VCaP (cell line): ENCODE measurements around the gene RNGTT.
A peak's percentile ranks its signal among the peaks of the same experiment; 100 is the strongest.

ENCODE experiments used
- H3K27ac ChIP-seq: fragments of 450-650 bp; 2 replicates; pipeline ENCODE4 v1.5.1; 2017
- TF ChIP-seq, protein P1 (sequence below): fragments of 450-650 bp; conservative IDR thresholded peaks from 2 replicates; pipeline ENCODE4 v1.5.1; 2017; ENCODE audit warnings: mild to moderate bottlenecking, moderate library complexity

RNGTT gene

DNA sequence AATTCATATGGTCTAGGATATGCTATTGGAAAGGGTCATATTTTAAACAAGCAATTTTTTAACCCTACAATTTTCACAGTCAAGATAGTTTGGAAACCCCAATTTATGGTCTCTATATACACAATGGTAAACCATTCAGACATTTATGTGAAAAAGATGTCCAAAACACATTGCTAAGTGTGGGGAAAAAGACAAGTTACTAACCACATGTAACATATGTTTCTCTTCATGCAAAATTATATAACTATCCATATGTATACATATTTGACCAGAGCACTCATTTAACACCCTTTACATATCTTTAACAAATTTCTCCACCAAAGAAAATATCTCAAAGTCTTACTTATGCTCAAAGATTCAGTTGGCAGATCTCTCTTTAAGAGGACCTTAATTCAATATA lies 110.6 kb downstream of the RNGTT start:
- H3K27ac ChIP-seq = no peak overlapping the region
- TF ChIP-seq, protein P1, sequence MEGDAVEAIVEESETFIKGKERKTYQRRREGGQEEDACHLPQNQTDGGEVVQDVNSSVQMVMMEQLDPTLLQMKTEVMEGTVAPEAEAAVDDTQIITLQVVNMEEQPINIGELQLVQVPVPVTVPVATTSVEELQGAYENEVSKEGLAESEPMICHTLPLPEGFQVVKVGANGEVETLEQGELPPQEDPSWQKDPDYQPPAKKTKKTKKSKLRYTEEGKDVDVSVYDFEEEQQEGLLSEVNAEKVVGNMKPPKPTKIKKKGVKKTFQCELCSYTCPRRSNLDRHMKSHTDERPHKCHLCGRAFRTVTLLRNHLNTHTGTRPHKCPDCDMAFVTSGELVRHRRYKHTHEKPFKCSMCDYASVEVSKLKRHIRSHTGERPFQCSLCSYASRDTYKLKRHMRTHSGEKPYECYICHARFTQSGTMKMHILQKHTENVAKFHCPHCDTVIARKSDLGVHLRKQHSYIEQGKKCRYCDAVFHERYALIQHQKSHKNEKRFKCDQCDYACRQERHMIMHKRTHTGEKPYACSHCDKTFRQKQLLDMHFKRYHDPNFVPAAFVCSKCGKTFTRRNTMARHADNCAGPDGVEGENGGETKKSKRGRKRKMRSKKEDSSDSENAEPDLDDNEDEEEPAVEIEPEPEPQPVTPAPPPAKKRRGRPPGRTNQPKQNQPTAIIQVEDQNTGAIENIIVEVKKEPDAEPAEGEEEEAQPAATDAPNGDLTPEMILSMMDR = no peak

DNA sequence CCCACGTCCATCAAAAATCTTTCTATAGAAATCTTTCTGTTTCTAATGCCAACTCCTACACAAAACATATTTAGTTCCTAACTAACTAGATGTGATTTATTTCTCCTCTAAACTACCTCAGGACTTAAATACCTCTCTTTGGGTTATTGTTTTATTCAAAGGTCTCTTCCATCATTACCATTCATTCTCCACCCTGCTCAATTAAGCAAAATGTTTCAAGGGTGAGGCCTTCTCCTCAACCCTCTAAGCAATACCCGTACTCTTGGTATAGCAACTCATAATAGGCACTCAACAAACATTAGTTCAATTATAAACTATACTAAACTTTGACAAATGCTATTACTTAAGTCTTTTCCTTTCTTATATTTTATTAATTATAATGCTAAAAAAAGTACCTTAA lies 111.4 kb downstream of the RNGTT start:
- TF ChIP-seq, protein P1 = no peak
- no peak overlapping the region for H3K27ac ChIP-seq

- TF ChIP-seq, protein P1 = no peak
- no peak overlapping the region for H3K27ac ChIP-seq
These were observed 114.5 kb downstream of the RNGTT start for GRCh38 chr6:88848870-88849269.

DNA sequence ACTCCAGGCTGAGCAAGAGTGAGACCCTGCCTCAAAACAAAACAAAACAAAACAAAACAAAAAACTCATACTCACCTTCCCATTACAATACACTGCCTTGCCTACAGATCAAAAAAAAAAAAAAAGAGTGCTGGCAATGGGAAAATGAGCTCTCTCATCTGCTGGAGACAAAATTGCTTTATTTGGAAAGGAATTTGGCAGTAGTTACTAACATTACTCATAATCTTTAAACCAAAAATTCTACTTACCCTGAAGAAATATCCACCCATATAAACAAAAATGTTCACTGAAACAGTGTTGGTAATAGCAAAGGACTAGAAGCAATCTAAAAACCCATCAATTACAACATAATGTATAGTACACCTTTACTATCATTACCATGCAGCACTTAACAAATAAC lies 120.4 kb downstream of the RNGTT start:
- no peak overlapping the region for H3K27ac ChIP-seq
- TF ChIP-seq, protein P1 = no peak

- TF ChIP-seq, protein P1 = no peak
- H3K27ac ChIP-seq = peak overlapping the region; percentile 83; the same call in 1 of the 2 replicates
These were observed 121.1 kb downstream of the RNGTT start for GRCh38 chr6:88842320-88842719.

- TF ChIP-seq, protein P1 = no peak
- peak overlapping the region; percentile 83 for H3K27ac ChIP-seq
These were observed 122.5 kb downstream of the RNGTT start for GRCh38 chr6:88840796-88841539.

DNA sequence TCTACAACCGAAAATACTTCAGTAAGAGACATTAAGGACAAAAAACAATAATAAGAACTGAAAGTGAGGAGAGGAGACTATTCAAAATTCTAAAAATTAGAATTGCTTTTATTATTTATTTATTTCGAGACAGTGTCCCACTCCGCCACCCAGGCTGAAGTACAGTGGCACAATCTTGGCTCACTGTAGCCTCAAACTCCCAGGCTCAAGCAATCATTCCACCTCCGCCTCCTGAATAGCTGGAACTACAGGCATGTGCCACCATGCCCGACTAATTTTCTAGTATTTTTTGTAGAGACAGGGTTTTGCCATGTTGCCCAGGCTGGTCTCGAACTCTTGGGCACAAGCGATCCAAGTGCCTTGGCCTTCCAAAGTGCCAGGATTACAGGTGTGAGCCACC lies 123.1 kb downstream of the RNGTT start:
- H3K27ac ChIP-seq = peak overlapping the region; percentile 83
- TF ChIP-seq, protein P1 = no peak
